Skeletal muscle tissue (tissue), 4 donors: Measurements from ENCODE around the gene ROBO1. TPM values are rescaled to one million over a fixed set of nuclear protein-coding genes. Genes with fewer than 3 reads are reported as not detected.

Source experiments
- H3K27ac ChIP-seq: one replicate; pipeline ENCODE4 v1.7.0; 2013; ENCODE audit warnings: mild to moderate bottlenecking, low read depth, low read length, inconsistent platforms
- H3K27me3 ChIP-seq, 3 donors: one replicate each; pipeline ENCODE4 v1.7.0; 2013; ENCODE audit warnings: low read length in 3 of 3; ENCODE audit not compliant: control insufficient read depth in 3 of 3, insufficient read depth in 3 of 3
- H3K36me3 ChIP-seq, 3 donors: one replicate each; pipeline ENCODE4 v1.7.0; 2013; ENCODE audit warnings: low read length in 3 of 3; ENCODE audit not compliant: control insufficient read depth in 3 of 3, insufficient read depth in 3 of 3
- H3K4me1 ChIP-seq, 3 donors: one replicate each; pipeline ENCODE4 v1.7.0; 2013; ENCODE audit warnings: low read length in 3 of 3, mild to moderate bottlenecking in 3 of 3; ENCODE audit not compliant: control insufficient read depth in 3 of 3, insufficient read depth in 3 of 3
- H3K4me3 ChIP-seq, 3 donors: one replicate each; pipeline ENCODE4 v1.7.0; 2013; ENCODE audit warnings: low read length in 3 of 3
- H3K9ac ChIP-seq, 3 donors: one replicate each; pipeline ENCODE4 v1.7.0; 2013; ENCODE audit warnings: low read length in 3 of 3, mild to moderate bottlenecking in 3 of 3, moderate library complexity in 2 of 3, low read depth in 1 of 3
- H3K9me3 ChIP-seq, 3 donors: one replicate each; pipeline ENCODE4 v1.7.0; 2013; ENCODE audit warnings: low read length in 3 of 3; ENCODE audit not compliant: control insufficient read depth in 3 of 3
- total RNA-seq: library from RNA; depleted of rRNA; stranded (reverse); fragments of >200 nt; gene quantifications from one replicate; pipeline ENCODE4 v1.2.3, GENCODE V29; 2014
- donor health status: Osteomylitis.

The ROBO1 gene
- total RNA-seq, 1 donor from 2014 or later: 20.4 TPM

DNA sequence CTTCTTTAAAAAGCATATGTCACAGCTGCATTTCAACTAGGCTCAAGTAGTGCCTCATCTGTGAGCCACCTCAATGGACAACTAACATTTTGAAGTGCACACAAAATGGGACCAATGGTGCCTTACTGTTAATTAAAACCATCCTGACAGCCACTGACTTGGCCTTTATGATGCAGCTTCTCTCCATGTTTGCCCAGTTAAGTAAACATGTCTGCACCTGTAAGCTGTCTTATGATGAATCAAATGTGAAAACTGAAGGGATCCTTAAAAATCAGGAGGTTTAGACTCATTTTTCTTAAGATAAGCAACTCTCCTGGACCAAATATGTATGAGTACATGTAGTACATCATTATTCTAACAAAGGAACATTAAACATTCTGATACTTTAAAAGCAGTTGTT lies 861.6 kb downstream of the ROBO1 start:
- Histone ChIP-seq H3K9ac (no peak overlapping the region), H3K9me3 (no peaks in the 10 kb centered on the region), H3K27me3 (no peaks in the 10 kb centered on the region), H3K36me3 (no peaks in the 10 kb centered on the region), H3K27ac (no peak overlapping the region), H3K4me1 (no peaks in the 10 kb centered on the region), H3K4me3 (no peak overlapping the region)

DNA sequence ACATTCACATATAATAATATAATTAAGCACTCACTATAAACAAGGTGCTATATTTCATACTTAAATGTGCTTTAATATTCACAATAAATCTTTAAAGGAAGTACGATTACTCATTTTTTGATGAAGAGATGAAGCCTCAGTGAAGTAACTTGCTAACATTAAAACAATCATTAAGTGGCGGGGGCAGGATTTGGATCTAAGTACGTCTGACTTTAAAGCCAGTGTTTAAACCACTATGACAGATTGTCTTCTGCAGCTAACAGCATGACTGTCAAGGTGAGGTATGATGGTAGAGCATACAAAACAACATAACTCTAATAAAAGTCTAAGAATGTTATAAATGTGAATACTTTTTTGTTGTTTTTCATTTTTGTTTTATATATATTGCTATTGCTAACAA lies 862.1 kb downstream of the ROBO1 start:
- no peaks in the 10 kb centered on the region for H3K9me3 ChIP-seq
- H3K36me3 ChIP-seq: no peaks in the 10 kb centered on the region
- H3K27ac ChIP-seq: no peak overlapping the region
- no peaks in the 10 kb centered on the region for H3K27me3 ChIP-seq
- no peaks in the 10 kb centered on the region for H3K4me1 ChIP-seq
- H3K9ac ChIP-seq: no peak overlapping the region
- no peak overlapping the region for H3K4me3 ChIP-seq

DNA sequence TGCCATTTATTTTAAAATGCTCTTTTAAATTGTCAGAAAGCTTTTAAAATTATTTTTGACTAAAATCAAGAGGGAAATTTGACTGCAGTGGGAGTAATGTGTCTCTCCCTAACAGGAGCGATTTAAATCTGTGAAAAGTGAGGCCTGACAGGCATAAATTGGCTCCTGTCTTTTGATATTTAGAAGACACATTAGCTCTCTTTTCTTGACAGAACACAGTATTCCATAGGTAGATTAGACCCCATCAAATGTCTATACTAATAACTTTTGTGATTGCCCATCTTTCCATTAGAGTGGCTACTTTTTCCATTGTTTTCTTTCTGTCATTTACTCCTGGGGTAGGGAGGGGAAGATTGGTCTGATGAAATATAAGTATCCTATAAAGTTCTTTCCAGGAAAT lies 866.3 kb downstream of the ROBO1 start:
- H3K9ac ChIP-seq: no peak overlapping the region
- no peaks in the 10 kb centered on the region for H3K4me1 ChIP-seq

GRCh38 chr3:78900880-78901279 lies 866.9 kb downstream of the ROBO1 start:
- Histone ChIP-seq H3K9ac (no peak overlapping the region), H3K9me3 (no peaks in the 10 kb centered on the region), H3K4me3 (no peak overlapping the region), H3K27me3 (no peaks in the 10 kb centered on the region), H3K36me3 (no peaks in the 10 kb centered on the region), H3K4me1 (no peaks in the 10 kb centered on the region), H3K27ac (no peak overlapping the region)

More for the DNA sequence above, 866.3 kb downstream of the ROBO1 start:
- H3K36me3 ChIP-seq: no peaks in the 10 kb centered on the region
- H3K27ac ChIP-seq: no peak overlapping the region
- H3K9me3 ChIP-seq: no peaks in the 10 kb centered on the region
- H3K27me3 ChIP-seq: no peaks in the 10 kb centered on the region
- no peak overlapping the region for H3K4me3 ChIP-seq

GRCh38 chr3:78900426-78900825 lies 867.4 kb downstream of the ROBO1 start:
- Histone ChIP-seq H3K4me3 (no peak overlapping the region), H3K27me3 (no peaks in the 10 kb centered on the region), H3K4me1 (no peaks in the 10 kb centered on the region), H3K27ac (no peak overlapping the region), H3K9ac (no peak overlapping the region), H3K9me3 (no peaks in the 10 kb centered on the region), H3K36me3 (no peaks in the 10 kb centered on the region)

DNA sequence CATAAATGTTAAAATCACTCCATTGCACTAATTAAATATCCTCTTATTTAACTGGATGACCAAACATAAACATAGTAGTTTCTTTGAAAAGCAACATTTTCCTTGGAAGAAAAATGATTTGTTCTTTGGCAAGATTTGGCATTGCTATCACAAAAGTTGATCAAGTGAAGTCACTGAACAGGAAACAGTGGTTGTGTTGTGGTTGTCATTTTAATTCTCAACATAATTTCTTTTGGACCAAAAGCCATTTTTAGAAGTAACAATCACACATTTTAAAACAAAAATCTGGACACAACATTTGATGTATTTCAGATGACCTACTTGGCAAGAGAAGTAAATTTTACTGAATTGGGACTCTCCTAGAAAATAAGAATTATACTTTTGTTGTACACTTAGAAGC lies 872.3 kb downstream of the ROBO1 start:
- H3K9me3 ChIP-seq: no peaks in the 10 kb centered on the region
- no peaks in the 10 kb centered on the region for H3K27me3 ChIP-seq
- H3K9ac ChIP-seq: no peak overlapping the region
- no peak overlapping the region for H3K27ac ChIP-seq
- H3K4me1 ChIP-seq: no peaks in the 10 kb centered on the region
- H3K36me3 ChIP-seq: no peaks in the 10 kb centered on the region
- no peak overlapping the region for H3K4me3 ChIP-seq

GRCh38 chr3:78894787-78895186 lies 873.0 kb downstream of the ROBO1 start:
- Histone ChIP-seq H3K27ac (no peak overlapping the region), H3K36me3 (no peaks in the 10 kb centered on the region), H3K27me3 (no peaks in the 10 kb centered on the region), H3K4me3 (no peak overlapping the region), H3K9me3 (no peaks in the 10 kb centered on the region), H3K4me1 (no peaks in the 10 kb centered on the region), H3K9ac (no peak overlapping the region)

GRCh38 chr3:78893161-78893560 lies 874.6 kb downstream of the ROBO1 start:
- Histone ChIP-seq H3K9me3 (no peaks in the 10 kb centered on the region), H3K27me3 (no peaks in the 10 kb centered on the region), H3K27ac (no peak overlapping the region), H3K4me3 (no peak overlapping the region), H3K9ac (no peak overlapping the region), H3K4me1 (no peaks in the 10 kb centered on the region), H3K36me3 (no peaks in the 10 kb centered on the region)

DNA sequence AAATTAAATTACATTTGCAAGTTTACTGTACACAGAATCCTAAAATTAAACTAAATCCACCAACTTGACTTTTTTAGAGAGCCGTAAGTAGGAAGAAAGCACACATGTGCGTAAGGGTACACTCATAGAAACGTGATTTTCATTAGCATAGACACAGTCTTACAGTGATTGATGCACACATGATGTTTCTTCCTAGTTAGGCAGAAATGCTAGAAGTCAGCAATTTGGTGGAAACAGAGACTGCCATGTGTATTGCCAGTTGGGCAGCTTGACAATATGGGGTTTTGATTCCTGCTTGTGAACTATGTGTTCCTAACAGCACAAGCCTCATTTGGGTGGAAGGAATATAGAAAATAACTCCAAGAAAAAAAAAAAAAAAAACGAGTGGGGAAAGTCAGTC lies 878.5 kb downstream of the ROBO1 start:
- no peaks in the 10 kb centered on the region for H3K27me3 ChIP-seq
- H3K4me1 ChIP-seq: peaks cover 0 to 3% (median 0%) of the 10 kb centered on the region in 3 donors
- no peaks in the 10 kb centered on the region for H3K36me3 ChIP-seq
- H3K27ac ChIP-seq: no peak overlapping the region
- no peak overlapping the region for H3K9ac ChIP-seq
- no peak overlapping the region for H3K4me3 ChIP-seq
- no peaks in the 10 kb centered on the region for H3K9me3 ChIP-seq

DNA sequence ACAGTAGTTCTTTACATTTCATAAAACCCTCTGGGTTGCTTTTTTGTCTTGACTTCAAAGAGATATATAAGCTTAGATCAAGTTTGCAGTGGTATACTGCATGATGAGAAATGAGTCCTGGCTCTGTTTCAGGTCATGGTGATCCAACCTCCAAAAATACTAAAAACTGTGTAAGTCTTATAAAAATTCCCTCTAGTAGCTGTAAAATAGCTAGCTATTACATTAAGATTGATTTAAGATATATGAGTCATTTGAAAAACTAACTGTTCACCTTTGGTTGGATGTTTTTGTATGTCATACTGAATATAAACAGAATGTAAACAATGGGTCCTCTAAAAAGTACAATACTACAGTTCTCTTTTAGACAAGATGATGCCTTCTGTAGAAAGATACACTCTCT lies 879.2 kb downstream of the ROBO1 start:
- H3K4me1 ChIP-seq: peaks cover 0 to 3% (median 0%) of the 10 kb centered on the region in 3 donors
- H3K9me3 ChIP-seq: no peaks in the 10 kb centered on the region
- no peaks in the 10 kb centered on the region for H3K27me3 ChIP-seq
- no peaks in the 10 kb centered on the region for H3K36me3 ChIP-seq
- no peak overlapping the region for H3K9ac ChIP-seq
- H3K4me3 ChIP-seq: no peak overlapping the region
- H3K27ac ChIP-seq: no peak overlapping the region

- H3K27ac ChIP-seq: no peak overlapping the region
- H3K4me1 ChIP-seq: peaks cover 0 to 3% (median 0%) of the 10 kb centered on the region in 3 donors
- H3K9me3 ChIP-seq: no peaks in the 10 kb centered on the region
- no peaks in the 10 kb centered on the region for H3K36me3 ChIP-seq
- H3K4me3 ChIP-seq: no peak overlapping the region
- no peak overlapping the region for H3K9ac ChIP-seq
- H3K27me3 ChIP-seq: no peaks in the 10 kb centered on the region
These were observed 880.2 kb downstream of the ROBO1 start for GRCh38 chr3:78887547-78888011.
